ENCODE measurements around the gene SCYGR5. TPM values are rescaled to one million over a fixed set of nuclear protein-coding genes. Genes with fewer than 3 reads are reported as not detected.
"Not testable (repeated sequence)": the region's sequence is repeated elsewhere in the genome, so short reads cannot be mapped to it uniquely, and the experiment has no call there.

The SCYGR5 gene
- total RNA-seq, 1 donor from 2014 or later, result not detected

GRCh38 chr2:227671170-227671905 is 4.7 kb downstream of the SCYGR5 start:
- CTCF ChIA-PET, result no interaction called here
- no peak overlapping the region for H3K27ac Mint-ChIP-seq
- no peaks in the 10 kb centered on the region for H3K9me3 Mint-ChIP-seq
- POLR2A ChIA-PET, result no interaction called here
- no peaks in the 10 kb centered on the region for H3K27me3 Mint-ChIP-seq
- no peak overlapping the region for H3K4me3 Mint-ChIP-seq
- no peak for DNase-seq
- intact Hi-C loops (cut with micrococcal nuclease), result no loop called here
- TF ChIP-seq, protein P1, sequence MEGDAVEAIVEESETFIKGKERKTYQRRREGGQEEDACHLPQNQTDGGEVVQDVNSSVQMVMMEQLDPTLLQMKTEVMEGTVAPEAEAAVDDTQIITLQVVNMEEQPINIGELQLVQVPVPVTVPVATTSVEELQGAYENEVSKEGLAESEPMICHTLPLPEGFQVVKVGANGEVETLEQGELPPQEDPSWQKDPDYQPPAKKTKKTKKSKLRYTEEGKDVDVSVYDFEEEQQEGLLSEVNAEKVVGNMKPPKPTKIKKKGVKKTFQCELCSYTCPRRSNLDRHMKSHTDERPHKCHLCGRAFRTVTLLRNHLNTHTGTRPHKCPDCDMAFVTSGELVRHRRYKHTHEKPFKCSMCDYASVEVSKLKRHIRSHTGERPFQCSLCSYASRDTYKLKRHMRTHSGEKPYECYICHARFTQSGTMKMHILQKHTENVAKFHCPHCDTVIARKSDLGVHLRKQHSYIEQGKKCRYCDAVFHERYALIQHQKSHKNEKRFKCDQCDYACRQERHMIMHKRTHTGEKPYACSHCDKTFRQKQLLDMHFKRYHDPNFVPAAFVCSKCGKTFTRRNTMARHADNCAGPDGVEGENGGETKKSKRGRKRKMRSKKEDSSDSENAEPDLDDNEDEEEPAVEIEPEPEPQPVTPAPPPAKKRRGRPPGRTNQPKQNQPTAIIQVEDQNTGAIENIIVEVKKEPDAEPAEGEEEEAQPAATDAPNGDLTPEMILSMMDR (IDR thresholded peaks at IDR 0.05), result no peak
- no peaks in the 10 kb centered on the region for H3K4me1 Mint-ChIP-seq
- ATAC-seq (ENCODE audit: low read depth), result no peak
- no peaks in the 10 kb centered on the region for H3K36me3 Mint-ChIP-seq (ENCODE audit: low read depth)

DNA sequence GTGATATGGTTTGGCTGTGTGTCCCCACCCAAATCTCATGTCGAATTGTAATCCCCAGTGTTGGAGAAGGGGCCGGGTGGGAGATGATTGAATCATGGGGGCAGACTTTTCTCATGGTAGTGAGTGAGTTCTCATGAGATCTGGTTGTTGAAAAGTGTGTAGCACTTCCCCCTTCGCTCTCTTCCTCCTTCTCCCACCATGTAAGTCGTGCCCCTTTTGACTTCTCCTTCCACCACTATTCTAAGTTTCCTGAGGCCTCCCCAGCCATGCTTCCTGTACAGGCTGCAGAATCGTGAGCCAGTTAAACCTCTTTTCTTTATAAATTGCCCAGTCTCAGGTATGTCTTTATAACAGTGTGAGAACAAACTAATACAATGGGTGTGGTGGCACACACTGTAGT is 7.0 kb downstream of the SCYGR5 start:
- H3K4me3 Mint-ChIP-seq; H3K36me3 Mint-ChIP-seq (ENCODE audit: low read depth); intact Hi-C loops (cut with micrococcal nuclease); H3K4me1 Mint-ChIP-seq; H3K27ac Mint-ChIP-seq; H3K27me3 Mint-ChIP-seq; POLR2A ChIA-PET; ATAC-seq (ENCODE audit: low read depth); H3K9me3 Mint-ChIP-seq; CTCF ChIA-PET; DNase-seq: not testable (repeated sequence)

- TF ChIP-seq, protein P1 (IDR thresholded peaks at IDR 0.05), result no peak
- H3K27me3 Mint-ChIP-seq, result no peaks in the 10 kb centered on the region
- no peaks in the 10 kb centered on the region for H3K9me3 Mint-ChIP-seq
- no peak overlapping the region for H3K4me3 Mint-ChIP-seq
- intact Hi-C loops (cut with micrococcal nuclease), result no loop called here
- ATAC-seq (ENCODE audit: low read depth) (no peak), DNase-seq (no peak)
- ChIA-PET POLR2A (no interaction called here), CTCF (no interaction called here)
- no peaks in the 10 kb centered on the region for H3K36me3 Mint-ChIP-seq (ENCODE audit: low read depth)
- no peak overlapping the region for H3K27ac Mint-ChIP-seq
- H3K4me1 Mint-ChIP-seq, result no peaks in the 10 kb centered on the region
Measured at GRCh38 chr2:227674485-227674884, 7.9 kb downstream of the SCYGR5 start.

- ChIA-PET POLR2A (no interaction called here), CTCF (no interaction called here)
- TF ChIP-seq, protein P1 (IDR thresholded peaks at IDR 0.05), result no peak
- no peak for DNase-seq
- H3K4me1 Mint-ChIP-seq, result no peaks in the 10 kb centered on the region
- no peaks in the 10 kb centered on the region for H3K36me3 Mint-ChIP-seq (ENCODE audit: low read depth)
- H3K9me3 Mint-ChIP-seq, result no peaks in the 10 kb centered on the region
- intact Hi-C loops (cut with micrococcal nuclease), result no loop called here
- ATAC-seq (ENCODE audit: low read depth), result no peak
- H3K27me3 Mint-ChIP-seq, result no peaks in the 10 kb centered on the region
- H3K4me3 Mint-ChIP-seq, result no peak overlapping the region
- H3K27ac Mint-ChIP-seq, result no peak overlapping the region
Measured at GRCh38 chr2:227677928-227678327, 11.3 kb downstream of the SCYGR5 start.

DNA sequence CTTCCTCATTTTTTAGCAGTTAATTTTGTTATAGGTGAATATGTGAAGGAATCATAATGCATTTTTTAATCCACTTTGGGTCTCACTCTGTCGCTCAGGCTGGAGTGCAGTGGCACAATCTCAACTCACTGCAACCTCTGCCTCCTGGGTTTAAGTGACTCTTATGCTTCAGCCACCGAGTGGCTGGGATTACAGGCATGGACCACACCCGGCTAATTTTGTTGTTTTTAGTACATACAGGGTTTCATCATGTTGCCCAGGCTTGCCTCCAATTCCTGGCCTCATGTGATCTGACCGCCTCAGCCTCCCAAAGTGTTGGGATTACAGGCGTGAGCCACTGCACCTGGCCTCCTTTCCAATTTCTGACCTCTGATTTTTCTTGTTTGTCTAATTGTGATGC is 17.7 kb downstream of the SCYGR5 start:
- TF ChIP-seq, protein P1 (IDR thresholded peaks at IDR 0.05), result no peak
- CTCF ChIA-PET, result no interaction called here
- H3K27ac Mint-ChIP-seq, result no peak overlapping the region
- H3K4me3 Mint-ChIP-seq, result no peak overlapping the region
- H3K27me3 Mint-ChIP-seq, result peaks cover 15% of the 10 kb centered on the region
- no peaks in the 10 kb centered on the region for H3K4me1 Mint-ChIP-seq
- intact Hi-C loops (cut with micrococcal nuclease), result no loop called here
- POLR2A ChIA-PET, result no interaction called here
- H3K9me3 Mint-ChIP-seq, result no peaks in the 10 kb centered on the region
- ATAC-seq (ENCODE audit: low read depth) (no peak), DNase-seq (no peak)
- no peaks in the 10 kb centered on the region for H3K36me3 Mint-ChIP-seq (ENCODE audit: low read depth)

DNA sequence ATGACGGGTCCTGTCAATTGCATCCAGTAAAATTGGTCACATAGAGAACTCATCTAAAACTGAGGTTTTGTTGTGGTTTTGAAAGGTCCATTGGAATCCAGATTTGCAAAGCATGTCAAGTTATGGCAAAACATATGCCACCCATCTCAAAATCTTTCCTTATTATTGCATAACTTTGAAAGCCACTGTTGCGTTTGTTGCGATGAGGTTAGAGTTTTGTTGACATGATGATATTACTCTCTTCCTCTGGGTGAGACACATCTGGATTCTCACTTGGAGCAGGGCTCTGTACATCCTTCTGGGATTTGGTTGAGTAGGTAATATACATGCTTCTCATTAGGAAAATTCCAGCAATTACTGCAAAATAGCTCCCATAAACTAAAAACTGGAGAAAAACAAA is 20.6 kb downstream of the SCYGR5 start:
- Mint-ChIP-seq H3K36me3 (ENCODE audit: low read depth) (no peaks in the 10 kb centered on the region), H3K27me3 (peaks cover 22% of the 10 kb centered on the region), H3K4me1 (no peaks in the 10 kb centered on the region), H3K9me3 (no peaks in the 10 kb centered on the region), H3K4me3 (no peak overlapping the region), H3K27ac (no peak overlapping the region)
- ChIA-PET POLR2A (no interaction called here), CTCF (no interaction called here)
- intact Hi-C loops (cut with micrococcal nuclease), result no loop called here
- DNase-seq, result no peak
- TF ChIP-seq, protein P1 (IDR thresholded peaks at IDR 0.05), result no peak
- ATAC-seq (ENCODE audit: low read depth), result no peak
